Activated CD4-positive, alpha-beta T cell treated with anti-CD3 and anti-CD28 coated beads for 48 hours (primary cell): ENCODE measurements around the gene CDH22.

Source experiments
- DNase-seq: peaks from one replicate; pipeline ENCODE4 v3.0.0-alpha.2; 2020

Gene CDH22, protein sequence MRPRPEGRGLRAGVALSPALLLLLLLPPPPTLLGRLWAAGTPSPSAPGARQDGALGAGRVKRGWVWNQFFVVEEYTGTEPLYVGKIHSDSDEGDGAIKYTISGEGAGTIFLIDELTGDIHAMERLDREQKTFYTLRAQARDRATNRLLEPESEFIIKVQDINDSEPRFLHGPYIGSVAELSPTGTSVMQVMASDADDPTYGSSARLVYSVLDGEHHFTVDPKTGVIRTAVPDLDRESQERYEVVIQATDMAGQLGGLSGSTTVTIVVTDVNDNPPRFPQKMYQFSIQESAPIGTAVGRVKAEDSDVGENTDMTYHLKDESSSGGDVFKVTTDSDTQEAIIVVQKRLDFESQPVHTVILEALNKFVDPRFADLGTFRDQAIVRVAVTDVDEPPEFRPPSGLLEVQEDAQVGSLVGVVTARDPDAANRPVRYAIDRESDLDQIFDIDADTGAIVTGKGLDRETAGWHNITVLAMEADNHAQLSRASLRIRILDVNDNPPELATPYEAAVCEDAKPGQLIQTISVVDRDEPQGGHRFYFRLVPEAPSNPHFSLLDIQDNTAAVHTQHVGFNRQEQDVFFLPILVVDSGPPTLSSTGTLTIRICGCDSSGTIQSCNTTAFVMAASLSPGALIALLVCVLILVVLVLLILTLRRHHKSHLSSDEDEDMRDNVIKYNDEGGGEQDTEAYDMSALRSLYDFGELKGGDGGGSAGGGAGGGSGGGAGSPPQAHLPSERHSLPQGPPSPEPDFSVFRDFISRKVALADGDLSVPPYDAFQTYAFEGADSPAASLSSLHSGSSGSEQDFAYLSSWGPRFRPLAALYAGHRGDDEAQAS

GRCh38 chr20:46308258-46309157 lies at the start of gene CDH22:
CDH22 (minus strand) TSS chr20:46308498; CDS start chr20:46251294, 57,204 bp downstream.
- peak; percentile 64 for DNase-seq

GRCh38 chr20:46357030-46357514 lies 48.8 kb upstream of the CDH22 start:
- DNase-seq: no peak

GRCh38 chr20:46356195-46357029 lies 48.1 kb upstream of the CDH22 start:
- no peak for DNase-seq

DNA sequence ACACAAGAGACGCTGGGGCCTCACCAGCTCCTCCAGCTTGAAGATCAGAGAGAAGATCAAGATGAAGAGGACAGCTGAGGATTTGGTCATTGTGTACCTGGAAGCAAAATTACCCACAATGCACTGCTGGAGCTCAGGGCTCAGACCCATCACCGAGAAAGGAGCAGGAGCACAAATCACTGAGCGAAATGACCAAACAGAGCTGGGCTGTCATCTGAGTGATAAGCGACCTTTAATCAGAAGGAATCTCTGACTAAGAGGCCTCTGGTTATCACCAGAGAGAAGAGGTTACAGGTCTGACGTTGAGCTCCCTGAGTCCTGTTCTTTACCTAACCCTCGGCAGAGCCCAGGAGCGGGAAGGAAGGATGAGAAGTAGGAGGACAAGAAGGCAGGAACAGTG lies 47.5 kb upstream of the CDH22 start:
- no peak for DNase-seq

DNA sequence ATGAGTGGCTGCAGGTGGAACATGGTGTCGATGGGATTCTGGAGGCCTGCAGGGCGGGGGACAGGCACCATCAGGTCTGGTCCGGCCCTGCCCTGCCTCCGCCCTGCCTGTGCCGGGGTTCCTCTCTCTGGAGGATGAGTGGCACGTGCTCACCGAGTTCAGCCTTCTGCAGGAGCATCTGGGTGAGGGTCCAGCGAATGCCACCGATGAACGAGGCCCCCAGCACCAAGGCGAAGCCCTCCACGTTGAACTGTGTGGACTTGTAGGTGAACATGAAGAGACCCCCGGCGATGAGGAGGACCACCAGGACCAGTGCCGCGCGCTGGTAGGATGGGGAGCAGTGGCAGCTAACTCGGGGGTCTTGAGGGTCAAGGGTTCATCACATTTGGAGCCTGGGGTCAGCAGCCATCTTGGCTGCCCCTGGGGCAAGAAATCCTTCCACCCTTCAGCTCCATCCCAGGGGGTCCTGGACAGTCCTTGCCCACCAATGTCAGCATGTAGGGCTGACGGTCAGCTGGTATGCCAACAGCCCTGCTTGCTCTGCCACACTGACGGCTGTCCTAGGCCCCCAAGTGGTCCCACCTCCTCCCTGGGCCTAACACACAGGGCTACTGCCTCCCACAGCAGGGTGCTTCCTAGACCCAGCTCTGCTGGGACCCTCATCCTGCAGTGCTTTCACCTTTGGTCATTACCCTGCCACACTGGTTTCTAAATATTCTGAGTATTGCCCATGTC lies 46.8 kb upstream of the CDH22 start:
- DNase-seq: no peak

DNA sequence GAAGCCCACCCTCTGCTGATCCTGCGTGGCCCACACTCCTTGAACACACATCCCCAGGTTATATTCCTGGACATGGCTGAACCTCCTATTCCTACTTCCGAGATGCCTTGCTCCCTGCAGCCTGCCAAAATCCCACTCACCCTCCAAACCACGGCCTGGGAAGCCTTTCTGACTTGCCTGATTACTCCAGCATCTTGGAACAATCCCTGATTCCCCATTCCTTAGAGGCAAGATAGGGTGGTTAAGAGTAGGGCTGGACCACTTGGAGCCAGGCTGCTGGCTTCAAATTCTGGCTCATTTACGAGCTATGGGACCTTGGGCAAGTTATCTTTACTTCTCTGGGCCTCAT lies 45.9 kb upstream of the CDH22 start:
- DNase-seq: no peak

DNA sequence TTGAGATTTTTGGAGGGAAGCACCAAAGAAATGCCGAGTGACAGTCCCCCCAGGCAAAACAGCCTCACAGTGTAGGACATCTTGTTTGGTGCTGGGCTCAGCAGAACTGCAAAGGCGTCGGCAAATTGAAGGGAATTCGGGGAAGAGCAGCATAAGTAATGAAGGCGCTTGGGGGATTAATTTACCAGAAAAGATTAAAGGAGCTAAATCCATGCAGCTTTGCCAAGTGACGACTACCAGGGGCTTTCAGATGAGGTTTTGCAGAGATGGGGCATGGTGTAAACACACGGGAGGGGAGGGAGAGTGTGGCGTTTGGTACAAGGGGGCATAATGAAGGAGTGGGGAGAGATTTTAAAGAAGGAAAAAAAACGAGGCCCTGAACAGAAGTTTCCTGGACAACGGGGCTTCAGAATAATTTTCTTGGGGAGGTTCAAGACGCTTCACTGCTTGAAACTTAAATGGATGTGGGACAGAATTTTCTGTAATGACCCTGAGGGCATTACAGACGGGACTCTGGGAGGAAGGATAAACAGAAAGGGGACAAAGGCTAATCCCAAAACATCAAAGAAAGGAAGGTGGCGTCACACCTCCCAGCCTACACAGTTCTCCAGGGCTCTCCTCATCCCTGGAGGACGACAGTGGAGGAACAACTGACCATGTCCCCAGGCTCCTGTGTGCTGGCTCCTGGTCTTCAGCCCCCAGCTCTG lies 45.4 kb upstream of the CDH22 start:
- no peak for DNase-seq

- no peak for DNase-seq
Measured at GRCh38 chr20:46352370-46352938, 44.2 kb upstream of the CDH22 start.

DNA sequence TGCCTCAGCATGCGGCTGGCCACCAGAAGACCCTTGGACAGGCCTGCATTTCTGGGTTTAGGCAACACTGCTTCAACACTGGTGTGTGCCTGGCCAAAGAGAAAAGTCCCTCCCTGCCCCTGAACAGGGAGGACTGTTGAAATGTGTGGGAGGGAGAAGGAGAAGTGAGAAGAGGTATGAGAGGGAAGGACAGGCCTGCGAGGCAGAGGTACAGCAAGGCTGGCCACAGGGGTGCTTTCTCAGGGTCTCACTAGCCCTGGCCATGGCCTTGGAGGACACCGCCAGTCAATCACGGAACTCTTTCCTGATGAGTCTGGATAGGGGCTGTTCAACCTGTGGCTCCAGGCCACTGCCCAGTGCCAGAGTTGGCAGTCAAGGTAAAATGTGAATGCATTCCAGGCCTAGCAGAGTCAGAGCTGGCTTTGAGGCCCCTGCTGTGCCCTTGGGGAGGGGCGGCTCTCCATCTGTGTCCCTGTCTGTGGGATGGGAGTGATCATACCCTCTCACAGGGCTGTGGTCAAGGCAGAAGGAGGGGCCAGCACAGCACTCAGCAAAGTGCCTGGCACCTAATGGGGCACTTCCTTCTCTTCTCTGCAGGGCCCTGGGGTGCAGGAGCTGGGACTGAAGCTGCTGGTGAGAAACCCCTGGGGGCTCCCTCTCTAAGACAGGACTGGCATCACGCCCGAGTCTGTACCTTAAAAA lies 43.2 kb upstream of the CDH22 start:
- DNase-seq: no peak

DNA sequence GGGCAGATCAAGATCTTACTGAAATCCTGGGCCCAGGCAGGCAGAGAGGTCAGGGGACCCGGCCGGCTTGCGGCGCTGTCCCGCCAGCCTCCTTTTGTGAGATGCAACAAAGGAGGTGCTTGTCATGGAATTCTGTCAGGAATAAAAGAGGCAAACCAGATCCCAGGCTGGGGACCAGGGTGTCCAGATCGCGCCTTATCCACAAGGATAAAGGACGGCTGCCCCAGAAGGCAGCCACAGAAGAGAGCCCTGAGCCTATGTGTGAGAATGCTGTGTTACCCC lies 42.6 kb upstream of the CDH22 start:
- no peak for DNase-seq

DNA sequence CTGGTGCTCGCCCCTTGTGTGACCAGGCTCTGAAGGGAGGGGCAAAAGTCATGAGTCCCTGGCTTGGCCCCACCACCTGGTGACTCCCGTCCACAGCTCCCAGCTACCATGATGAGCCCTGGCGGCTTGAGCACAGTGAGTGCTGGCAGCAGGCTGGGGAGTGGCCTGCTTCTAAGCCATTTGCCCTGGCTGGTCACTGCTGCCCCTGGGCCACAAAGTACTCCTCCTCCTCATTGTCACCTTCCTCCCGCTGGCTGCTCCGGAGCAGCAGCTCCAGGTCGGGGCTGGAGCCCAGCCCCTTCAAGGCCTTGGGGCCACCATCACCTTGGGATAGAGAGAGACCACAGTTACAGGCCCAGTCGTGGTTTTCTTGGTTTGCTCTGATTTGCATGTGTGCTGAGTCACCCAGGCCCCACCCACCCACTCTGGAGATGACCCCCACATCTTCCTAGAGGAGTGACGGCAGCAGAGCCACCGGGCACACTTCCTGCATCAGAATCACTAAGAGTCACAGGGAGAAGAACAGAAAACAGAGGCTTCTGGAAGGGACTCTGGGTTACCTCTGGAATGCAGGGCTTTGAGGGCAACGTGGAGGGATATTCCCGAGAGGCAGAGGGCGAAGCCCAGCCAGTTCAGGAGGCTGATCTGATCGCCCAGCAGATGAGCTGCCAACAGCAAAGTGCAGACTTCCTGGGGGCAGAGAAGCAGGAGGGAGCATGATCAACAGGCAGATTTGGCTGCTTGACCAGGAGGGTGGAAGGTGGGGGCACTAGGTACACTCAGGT lies 42.1 kb upstream of the CDH22 start:
- no peak for DNase-seq

DNA sequence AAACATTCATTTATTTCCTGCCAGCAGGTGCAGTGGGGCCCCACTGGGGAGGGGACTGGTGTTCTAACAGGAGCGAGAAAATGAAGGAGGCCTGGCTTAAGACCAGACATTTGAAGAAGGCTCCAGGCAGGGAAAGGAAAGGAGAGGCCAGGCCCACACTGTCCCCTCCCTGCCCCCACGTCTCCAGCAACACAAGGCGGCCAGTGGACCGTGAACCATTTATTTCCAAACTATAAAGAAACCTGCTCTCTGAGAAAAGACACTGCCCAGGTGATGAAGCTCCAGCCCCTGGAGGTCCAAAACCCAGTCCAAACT lies 41.4 kb upstream of the CDH22 start:
- no peak for DNase-seq

- peak; percentile 62 for DNase-seq
Measured at GRCh38 chr20:46349035-46349741, 40.9 kb upstream of the CDH22 start.

DNA sequence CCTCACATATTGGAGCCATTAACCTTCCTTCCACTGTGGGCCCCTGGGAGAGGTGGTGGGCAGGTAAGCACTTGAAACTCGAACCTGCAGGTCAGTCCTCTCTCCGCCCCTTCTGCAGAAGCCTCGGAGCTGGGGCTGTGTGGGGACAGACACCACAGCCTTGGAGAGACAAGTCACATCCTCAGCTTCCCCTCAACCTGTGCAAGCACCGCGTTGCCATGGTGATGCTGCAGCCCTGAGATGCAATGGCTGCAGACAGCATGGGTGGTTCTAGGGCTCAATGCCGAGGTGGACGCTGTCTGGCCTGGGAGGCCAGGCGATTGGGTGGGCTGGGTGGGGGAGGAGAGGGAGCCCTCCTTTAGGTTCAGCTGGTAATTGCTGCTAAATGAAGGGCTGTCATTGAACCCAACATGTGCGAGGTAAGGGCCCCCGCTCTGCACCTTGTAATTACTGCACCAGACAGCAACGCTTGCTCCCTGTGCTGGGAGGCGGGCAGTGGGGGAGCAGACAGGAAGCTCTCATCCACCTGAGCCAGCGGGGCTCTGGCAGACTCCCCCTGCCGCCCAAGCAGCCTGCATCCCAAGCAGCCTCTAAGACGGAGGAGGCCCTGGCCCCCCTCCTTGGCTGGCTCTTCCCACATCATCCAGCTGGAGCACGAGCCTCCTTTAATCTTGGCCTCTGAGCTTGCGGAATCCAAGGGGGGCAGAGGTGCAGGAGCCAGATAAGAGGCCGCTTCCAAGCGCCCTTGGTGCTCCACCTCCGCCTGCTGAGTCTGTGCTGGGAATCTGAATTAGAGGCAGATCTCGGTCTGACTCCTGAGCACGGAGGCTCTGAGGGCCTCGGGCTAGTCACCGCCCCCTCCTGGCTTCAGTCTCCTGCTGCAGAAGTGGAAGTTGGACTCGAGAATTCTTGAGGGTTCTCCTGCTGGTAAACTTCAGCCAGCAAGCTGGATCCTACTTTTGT lies 39.8 kb upstream of the CDH22 start:
- no peak for DNase-seq

- DNase-seq: no peak
Measured at GRCh38 chr20:46346770-46347169, 38.5 kb upstream of the CDH22 start.

DNA sequence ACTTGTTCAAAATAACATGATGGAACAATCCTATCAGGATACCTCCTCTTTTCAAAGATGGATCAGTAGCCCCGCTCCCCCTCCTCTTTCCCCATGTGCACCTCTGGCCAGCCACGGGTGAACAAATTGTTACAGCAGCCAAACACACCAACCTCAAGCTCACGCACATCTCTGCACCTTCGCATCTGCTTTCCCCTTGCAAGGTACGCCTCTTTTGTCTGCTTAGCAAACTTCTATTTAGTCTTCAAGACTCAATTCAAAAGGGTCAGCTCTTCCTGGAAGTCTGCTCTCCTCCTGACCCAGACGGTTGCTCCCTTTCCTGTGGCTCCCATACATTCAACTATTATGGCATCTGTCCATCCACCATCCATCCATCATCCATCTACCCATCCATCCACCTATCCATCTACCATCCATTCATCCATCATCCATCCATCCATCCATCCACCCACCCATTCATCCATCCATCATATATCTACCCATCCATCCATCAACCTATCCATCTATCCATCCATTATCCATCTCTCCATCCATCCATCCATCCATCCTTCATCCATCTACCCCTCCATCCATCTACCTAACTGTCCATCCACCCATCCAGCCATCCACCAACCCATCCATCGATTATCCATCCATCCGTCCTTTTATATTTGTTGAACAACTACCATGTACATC lies 36.3 kb upstream of the CDH22 start:
- no peak for DNase-seq

GRCh38 chr20:46343975-46344357 lies 35.7 kb upstream of the CDH22 start:
- no peak for DNase-seq
